ENCODE results near the gene PRR33.
A peak's percentile ranks its signal among the peaks of the same experiment; 100 is the strongest.
"Not testable (repeated sequence)": the region's sequence is repeated elsewhere in the genome, so short reads cannot be mapped to it uniquely, and the experiment has no call there.

Gene PRR33

DNA sequence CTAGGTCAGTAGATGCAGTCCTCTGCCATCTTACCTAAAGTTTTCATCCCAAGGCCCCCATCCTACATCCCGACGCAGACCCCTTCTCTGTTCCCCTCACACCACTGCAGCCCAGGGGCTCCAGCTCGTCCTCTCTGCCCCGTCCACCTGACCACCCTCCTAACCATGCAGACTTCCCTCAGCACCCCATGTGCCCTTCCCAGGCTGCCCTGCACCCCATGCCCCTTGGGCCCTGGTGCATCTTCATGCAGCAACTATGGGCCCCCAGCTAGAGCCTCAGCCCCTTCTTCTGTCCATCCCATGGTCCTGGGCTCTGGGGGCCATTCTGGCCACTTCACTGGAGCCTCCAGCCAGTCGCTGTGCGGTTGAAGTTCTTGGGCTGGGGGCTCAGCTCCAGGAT is 2.9 kb downstream of the PRR33 start:
- no peak for DNase-seq

DNA sequence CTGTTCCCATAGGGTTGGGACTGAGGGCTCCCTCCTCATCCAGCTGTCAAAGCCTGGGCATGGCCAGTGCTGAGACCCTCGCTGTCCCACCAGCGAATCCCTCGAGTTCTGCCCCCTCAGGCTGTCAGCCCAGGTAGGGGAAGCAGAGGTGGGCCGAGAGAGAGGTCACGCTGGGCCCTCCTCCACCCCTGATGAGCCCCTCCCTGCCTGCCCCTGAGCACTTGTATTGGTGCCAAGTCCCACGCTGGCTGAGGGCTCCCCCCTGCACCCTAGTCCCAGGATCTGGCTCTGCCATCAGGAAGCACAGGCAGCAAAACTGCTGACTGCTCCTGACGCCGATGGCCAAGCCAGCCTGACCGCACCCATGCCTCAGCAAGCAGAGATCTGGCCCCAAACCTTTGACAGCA is 3.3 kb downstream of the PRR33 start:
- DNase-seq, result no peak

DNA sequence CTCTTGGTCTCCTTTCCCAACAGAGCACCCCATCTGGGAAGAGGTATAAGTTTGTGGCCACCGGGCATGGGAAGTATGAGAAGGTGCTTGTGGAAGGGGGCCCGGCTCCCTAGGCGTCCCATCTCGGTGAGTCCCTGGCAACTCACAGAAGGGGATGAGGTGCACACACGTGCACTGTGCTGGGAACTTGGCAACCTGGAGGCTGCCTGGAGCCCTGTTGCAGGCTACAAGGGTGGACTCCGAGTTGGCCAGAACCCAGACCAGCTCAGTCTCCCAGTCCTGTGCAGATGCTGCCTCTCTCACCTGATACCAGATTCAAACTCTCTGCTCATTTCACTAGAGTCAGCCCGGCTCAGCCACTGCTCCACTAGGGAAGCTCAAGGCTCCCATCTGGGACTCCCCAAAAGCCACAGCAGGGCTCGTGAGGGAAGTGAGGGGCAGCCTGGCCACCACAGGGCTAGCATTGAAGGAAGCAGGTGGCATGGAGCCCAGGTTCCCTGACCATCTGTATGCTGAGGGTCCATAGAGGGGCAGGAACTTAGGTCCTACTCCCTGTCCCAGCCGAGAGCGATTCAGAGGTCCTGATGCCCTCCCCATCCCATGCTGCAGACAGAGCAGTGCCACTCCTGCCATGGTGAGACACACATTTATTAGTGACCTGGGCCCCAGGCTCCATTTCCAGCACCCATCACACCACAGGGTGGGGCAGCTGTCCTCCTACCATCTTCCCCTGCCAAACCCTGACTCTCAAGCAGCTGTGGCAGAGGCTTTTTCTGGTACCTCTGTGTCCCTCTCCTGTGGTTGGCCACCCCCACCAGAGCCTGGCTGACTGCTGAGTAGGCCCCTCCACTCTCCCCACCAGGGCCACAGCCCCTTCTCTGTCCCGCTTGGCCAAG is 4.0 kb downstream of the PRR33 start:
- no peak for DNase-seq

DNA sequence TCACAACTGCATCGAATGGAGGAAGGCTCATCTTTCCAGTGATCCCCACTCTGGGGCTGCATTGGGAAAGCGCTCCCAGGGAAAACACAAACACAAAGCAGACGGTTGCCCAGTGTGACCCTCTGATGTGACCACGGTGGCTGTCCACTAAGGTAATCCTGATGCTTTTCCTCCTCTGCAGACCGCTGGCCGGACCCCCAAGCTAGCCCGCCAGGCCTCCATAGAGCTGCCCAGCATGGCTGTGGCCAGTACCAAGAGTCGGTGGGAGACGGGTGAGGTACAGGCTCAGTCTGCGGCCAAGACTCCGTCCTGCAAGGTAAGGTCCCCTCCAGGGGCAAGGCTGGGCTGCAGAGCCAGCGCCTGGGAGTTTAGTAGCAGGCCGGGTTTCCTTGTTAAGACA is 5.1 kb downstream of the PRR33 start:
- not testable (repeated sequence) for DNase-seq

DNA sequence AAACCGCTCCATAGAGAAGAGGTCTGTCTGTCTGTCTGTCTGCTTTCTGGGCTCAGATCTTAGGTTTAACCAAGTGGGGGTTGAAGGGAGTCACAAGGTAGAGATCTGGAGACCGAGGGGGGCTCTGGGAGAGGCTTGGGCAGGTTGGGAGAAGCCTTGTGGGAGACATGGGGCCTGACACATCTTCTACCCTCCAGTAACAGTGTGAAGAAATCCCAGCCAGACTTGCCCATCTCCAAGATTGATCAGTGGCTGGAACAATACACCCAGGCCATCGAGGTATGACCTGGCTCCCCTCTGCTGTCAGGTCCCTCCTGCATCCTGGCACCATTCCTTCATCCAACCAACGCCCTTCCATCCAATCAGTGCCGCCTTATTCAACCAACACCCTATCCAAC is 7.4 kb downstream of the PRR33 start:
- DNase-seq, result no peak

DNA sequence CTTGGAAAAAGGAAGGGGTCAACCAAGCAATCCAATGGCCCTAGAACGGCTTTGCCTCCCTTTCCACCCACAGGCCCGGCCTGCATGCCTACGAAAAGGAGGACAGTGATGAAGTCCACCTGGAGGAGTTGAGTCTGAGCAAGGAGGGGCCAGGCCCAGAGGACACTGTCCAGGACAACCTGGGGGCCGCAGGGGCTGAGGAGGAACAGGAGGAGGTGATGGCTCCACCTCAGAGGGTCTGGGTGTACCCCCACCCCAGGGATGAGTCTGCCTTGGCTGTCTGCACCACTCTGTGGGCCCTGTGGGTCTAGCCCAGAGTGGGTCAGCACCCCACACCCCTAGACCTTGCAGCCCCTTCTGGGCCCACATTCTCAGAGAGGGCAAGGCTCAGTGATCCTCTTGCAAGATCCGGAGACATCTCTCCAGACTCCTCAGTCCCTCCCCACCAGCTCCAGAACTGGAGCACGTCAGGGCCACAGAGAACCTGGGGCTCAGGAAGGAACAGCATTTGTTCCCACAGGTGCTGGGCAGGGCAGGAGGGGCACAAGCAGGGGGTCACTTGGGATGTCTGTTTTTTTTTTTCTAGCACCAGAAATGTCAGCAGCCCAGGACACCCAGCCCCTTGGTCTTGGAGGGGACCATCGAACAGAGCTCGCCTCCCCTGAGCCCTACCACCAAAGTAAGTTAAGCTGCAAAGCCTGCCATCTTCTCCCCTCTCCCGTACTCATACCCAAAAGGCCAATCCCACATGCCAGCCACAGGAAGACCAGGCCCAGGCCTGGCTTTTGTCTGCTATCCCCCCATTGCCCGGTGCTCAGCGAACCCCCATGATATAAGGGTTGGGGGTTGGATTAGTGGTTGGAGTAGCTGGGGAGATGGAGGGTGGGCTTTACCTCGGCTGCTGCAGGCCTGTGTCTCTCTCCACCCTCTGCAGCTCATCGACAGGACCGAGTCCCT is 8.1 kb downstream of the PRR33 start:
- no peak for DNase-seq

DNA sequence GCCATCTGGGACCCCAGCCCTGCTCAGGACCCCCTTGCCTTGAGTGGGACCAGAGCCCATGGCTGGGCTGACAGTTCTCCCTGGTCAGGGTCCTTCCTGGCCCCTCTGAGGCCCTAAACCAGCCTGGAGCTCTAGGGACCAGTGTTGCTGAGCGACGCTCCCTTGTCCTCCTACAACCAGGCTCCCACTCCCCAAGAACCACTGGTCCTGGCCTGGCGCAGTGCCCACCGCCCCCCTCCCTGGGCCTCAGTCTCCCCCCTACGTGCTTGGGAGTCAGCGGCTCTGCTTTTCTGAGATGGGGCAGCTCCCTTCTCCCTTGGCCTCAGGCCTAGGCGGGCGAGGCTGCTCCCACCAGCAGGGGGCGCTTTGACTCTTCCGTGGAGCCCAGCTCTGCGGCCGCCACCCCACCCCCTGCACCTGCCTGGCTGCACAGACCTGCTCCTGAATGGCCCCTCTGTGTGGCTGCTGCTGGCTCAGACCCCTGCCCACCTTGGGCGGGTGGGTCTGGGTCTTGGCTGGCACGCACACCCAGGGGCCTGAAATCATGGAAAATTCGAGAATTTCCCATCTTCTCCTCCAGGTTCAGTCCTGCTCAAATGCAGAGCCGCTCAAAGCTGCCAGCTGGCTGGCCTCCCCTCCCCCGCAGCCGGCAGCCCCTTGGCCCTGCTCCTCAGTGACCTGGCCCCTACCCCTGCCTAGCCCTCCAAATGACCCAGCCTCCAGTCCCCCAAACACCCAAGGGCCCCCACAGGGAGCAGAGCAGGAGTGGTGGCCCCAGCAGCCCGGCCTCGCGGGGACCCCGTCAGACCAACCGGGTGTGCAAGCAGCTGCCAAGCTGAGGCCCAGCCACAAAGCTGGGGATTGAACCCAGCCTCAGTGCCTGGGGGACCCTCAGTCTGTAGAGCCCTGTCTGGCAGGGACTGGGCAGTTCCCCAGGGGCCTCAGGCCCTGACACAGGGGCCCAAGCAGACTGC is 9.1 kb downstream of the PRR33 start:
- DNase-seq, result peak; percentile 7

DNA sequence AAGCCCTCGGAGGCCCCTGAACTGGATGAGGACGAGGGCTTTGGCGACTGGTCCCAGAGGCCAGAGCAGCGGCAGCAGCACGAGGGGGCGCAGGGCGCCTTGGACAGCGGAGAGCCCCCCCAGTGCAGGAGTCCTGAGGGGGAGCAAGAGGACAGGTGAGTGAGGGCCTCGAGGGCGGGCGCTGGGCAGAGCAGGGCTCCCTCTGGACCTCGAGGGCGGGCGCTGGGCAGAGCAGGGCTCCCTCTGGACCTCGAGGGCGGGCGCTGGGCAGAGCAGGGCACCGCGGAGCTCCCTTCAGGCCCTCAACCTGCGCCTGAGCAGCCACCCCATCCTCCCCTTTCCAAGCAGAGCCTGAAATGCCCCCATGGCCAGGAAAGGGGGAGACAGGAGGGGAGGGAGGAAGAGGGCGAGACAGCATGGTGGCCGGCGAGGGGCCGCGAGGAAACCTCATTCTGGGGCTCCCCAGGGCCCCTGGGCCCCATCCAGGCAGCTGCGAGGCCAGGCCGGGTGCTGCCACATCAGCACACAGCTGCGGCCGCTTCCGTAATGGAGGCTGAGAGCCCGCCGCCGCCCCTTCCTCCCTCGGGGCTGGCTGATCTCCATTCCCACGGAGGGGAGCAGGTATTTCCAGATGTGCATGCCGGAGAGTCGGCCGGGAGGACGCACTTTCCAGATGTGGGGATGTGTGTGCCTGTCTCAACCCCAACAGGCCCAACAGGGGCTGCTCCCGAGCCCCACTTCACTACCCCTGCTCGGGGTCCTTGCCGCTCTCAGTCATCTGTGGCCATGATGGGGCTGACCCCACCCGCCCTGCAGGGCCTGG is 10.0 kb downstream of the PRR33 start:
- DNase-seq, result no peak

DNA sequence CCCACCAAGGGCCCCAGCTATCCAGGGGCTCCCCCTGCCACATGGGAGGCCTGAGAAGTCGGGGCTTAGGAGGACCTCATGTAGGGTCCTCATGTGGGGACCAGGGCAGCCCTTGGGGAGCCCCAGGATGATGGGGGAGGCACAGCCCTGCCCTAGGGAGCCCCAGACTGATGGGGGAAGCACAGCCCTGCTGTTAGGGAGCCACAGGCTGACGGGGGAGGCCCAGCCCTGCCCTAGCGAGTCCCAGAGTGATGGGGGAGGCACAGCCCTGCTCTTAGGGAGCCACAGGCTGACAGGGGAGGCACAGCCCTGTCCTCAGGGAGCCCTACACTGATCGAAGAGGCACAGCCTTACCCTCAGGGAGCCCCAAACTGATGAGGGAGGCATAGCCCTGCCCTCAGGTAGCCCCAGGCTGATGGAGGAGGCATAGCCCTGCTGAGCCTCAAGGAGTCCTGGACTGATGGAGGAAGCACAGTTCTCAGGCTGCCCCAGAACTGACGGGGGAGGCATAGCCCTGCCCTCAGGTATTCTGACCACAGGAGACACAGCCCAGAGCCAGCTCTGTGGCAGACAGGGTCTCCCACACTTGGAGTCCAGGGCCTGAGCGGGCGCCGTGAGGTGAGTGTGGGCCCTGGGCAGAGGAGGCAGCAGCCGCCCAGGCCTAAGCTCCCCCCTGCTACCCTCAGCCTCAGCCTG is 10.8 kb downstream of the PRR33 start:
- no peak for DNase-seq

DNA sequence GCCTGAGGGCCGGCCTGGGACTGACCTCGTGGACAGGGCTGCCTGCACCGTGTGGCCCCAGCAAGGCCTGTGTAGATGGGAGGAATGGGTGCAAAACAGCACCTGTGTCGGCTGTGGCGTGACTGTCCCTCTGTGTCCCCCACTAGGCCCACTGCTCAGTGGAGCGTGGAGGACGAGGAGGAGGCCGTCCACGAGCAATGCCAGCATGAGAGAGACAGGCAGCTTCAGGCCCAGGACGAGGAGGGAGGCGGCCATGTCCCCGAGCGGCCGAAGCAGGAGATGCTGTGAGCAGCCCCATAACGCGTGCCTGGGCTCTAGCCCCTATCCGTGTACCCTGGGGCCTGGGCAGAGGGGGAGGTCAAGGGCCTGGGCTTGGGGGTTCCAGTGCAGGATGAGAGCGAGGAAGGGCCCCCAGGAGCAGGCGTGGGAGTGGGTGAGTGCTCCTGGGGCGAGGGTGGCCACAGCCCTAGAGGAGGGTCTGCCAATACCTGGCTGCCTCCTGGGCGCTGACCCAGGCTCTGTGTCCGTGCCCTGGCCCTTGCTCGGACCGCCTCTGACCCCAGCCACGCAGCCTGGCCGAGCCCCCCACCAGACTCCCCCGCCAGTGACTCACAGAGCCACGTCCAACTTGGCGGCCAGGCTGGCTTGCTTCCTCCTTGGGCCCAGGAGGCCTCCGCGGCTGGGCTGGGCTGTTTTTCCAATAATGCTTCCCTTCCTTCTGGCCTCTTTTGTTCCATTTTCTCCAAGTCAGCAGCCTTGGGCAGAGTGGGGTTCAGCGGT is 11.6 kb downstream of the PRR33 start:
- no peak for DNase-seq

DNA sequence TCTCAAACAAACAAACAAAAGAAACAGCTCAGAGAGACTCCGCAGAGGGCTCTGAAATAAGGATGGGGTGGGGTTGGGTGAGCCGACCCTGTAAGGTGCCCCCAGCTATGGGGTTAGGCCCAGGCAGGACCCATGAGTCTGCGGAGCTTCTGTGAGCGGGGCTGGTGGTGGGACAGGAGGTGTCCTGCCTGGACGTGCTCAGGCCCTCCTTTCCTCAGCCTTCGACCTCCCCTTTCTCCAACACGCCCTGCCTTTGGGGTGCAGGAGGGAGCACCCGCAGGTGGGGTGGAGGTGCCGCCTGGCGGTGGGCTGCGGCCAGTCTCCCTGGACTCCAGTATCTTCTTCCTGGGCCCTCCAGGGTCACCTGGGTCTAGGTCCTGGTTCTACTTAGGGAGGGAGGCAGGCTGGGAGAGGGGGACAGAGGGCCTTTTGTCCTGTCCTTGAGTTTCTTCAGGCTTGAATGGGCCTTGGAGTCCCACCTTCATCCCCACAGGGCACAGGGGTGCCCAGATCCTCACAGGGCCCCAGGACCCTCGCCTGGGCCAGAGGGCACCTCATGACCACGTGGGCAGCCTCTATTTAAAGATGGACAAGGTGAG is 12.3 kb downstream of the PRR33 start:
- DNase-seq, result no peak

DNA sequence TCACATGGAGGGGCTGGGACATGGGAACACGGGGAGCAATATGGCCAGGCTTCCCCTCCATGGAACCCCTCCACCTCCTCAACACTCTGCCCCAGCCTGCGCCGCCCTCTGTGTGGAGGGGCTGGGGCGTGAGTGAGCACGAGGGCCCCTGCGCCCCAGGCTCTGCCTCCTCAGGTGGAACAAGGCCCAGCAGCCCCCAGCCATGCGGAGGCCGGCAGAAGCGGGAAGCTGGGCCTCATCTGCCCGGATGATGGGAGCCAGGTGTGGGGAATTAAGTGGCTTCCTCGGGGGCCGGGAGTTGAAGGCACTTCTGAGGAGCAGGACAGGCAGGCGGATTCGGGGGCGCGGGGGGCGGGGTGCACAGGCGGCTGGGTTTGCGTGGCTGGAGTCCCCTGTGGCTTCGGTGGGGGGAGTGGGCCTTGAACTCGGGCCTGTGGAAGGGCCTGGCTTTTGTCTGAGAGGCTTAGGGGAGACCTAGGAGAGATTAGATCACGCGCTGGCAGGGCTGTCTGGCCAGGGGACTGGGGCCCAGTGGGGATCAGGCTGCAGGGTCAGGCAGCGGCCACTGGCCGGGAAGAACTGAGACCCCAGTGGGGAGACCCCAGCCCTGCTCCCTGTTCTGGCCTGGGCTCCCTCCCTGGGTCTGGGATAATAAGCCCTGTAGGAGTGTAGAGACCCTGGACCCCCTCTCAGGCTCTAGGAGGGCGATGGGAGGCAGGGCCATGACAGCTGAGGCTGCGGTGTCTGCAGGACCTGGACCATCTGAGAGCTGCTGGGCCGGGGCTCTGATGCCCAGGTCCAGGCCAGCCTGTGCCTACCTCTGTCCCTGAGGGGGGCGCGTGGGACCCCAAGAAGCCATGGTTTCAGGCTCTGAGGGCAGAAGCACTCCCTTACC is 13.3 kb downstream of the PRR33 start:
- no peak for DNase-seq

DNA sequence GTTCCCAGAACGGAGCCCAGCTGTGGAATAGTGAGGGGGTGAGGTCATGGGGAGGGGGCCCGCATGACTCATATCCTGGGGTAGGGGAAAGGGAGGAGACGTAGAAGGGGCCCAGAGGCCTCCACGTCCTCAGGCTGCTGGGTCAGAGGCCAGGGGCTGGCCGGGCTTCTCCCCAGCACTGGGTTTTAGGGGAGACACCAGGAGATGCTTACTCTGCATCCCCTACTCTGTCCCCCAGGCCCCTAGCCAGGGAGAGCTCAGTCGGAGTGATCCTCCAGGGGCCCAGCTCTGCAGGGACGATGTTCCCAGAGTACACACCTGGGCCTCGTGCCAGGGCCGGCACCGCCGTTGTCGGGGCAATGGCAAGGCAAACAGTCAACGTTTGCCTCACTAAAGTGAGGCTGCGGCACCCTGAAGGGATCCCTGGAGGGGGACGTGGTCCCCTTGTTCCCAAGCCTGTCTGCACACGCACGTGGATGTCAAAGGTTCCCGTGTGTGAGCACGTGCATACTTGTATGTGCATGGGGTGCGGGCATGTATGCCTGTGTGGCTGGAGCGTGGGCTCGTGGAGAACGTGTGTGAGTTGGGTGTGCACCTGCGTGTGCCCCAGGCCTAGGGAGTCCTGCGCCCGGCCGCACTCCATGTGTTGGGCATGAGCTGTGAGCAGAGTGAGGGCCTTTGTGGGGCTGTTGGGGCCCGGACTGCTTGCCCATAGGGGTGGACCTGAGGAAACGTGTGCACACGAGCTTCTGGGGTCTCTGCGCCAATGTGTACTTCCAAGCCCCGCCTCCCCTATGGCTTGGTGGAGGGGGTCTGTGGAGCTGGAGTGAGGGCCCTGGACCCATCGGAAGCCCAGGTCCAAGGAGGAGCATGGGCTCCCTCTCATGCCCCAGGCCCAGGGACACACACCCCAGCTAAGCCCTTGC is 14.2 kb downstream of the PRR33 start:
- DNase-seq, result no peak

DNA sequence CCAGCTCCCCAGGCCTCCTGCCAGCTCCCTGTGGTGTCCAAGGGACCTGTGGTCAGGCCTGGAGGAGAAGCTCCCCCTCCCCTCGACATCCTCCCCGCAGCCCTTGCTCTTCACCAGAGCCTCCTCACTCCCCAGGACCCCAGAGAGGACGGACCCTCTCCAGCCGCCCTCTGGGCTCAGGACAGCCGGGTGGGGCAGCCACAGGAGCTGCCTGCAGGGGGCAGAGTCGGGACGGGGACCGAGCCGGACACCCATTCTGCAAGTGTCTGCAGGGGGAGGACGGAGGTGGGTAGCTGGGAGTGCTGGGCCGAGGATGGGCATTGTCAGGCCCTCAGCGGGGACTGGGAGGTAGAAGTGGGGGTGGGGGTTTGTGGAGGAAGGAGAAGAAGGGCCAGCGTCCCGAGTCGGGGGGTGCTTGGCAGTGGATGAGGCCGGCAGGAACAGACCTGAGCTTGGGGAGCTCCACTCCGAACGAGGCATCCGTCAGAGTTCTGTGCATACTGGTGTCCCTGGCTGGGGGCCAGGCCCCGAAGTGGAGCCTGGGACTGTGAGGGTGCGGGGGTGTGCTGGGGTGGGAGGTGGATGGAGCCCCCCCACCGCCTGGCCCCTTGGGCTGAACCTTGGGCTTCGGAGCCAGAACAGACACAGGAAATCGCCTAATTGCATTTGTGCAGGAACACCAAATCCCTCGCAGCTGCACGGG is 15.2 kb downstream of the PRR33 start:
- no peak for DNase-seq

DNA sequence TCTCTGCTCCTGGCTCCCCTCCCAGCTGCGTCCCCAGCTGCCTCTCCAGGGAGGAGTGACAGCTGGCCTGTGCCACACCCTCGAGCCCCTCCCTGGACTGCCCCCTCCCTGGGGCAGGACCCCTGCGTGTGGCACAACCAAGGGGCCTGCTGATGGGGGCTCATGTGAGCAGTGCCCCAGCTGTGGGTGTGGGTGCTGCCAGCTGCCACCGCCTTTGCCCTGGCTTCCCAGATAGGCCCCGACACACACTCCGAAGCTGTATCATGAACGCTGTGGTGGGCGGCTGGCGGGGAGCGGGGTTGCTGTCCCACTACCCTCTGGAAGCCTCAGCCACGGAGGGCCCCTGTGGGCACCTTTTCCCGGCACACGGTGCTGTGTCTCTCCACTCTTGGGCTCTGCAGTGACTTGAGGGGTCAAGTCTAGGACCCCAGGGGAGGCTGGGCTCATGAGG is 15.8 kb downstream of the PRR33 start:
- DNase-seq, result not testable (repeated sequence)

DNA sequence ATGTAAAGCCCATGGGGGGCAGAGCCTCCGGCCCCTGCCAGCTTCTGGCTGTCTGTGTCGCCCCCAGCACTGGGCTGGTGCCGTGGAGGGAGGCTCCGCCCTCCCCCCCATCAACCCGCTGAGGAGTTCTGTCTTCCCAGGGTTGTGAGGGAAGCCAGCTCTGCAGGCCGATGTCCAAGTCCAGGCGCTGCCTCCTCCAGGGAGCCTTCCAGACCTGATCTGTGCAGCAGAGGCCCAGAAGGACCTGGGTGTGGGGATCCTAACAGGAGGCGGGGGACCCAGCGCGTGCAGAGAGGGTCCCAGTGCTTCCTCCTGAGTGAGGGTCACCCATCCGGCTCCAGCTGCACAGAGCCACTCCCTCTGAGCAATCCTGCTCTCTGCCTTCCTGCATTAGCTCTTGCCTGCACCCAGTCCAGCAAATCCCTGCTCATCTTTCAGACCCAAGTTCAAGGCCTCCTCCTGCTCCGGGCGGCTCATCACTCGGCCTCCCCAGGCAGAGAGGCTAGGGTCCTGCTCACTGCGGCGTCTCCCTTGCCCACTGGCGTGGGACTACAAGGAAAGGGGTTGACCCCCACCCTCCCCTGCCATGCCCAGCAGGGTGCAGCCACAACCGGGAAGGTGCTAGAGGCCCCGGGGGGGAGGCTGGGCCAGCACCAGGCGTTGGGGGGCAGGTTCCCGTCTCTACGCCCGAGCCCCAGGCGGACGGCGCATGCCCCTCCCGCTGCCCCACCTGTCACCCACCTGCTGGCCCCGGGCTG is 16.4 kb downstream of the PRR33 start:
- no peak for DNase-seq

Data from amniotic stem cell (primary cell).